Measurements from ENCODE around the gene CRHBP. TPM values are rescaled to one million over a fixed set of nuclear protein-coding genes. Genes with fewer than 3 reads are reported as not detected.
"Not testable (repeated sequence)": the region's sequence is repeated elsewhere in the genome, so short reads cannot be mapped to it uniquely, and the experiment has no call there.

The CRHBP gene
- total RNA-seq, 1 experiment from 2014 or later: 0.60 TPM

- peak; percentile 69 for DNase-seq (ENCODE audit: low read depth)
Observed at GRCh38 chr5:76958991-76959767, 6.3 kb downstream of the CRHBP start.

- peak; percentile 85 for DNase-seq (ENCODE audit: low read depth)
Observed at GRCh38 chr5:76960004-76960625, 7.3 kb downstream of the CRHBP start.

GRCh38 chr5:76964060-76964459 lies 11.2 kb downstream of the CRHBP start:
- DNase-seq (ENCODE audit: low read depth): no peak

GRCh38 chr5:76971511-76971910 lies 18.7 kb downstream of the CRHBP start:
- no peak for DNase-seq (ENCODE audit: low read depth)

- DNase-seq (ENCODE audit: low read depth): no peak
Observed at GRCh38 chr5:76972689-76973088, 19.8 kb downstream of the CRHBP start.

- DNase-seq (ENCODE audit: low read depth): no peak
Observed at GRCh38 chr5:76974785-76975184, 21.9 kb downstream of the CRHBP start.

- DNase-seq (ENCODE audit: low read depth): no peak
Observed at GRCh38 chr5:76978869-76979268, 26.0 kb downstream of the CRHBP start.

GRCh38 chr5:76980518-76981144 lies 27.8 kb downstream of the CRHBP start:
- no peak for DNase-seq (ENCODE audit: low read depth)

GRCh38 chr5:76982450-76982849 lies 29.6 kb downstream of the CRHBP start:
- no peak for DNase-seq (ENCODE audit: low read depth)

- peak; percentile 58 for DNase-seq (ENCODE audit: low read depth)
Observed at GRCh38 chr5:76983468-76983867, 30.6 kb downstream of the CRHBP start.

- no peak for DNase-seq (ENCODE audit: low read depth)
Observed at GRCh38 chr5:76986825-76987526, 34.1 kb downstream of the CRHBP start.

GRCh38 chr5:76990899-76991459 lies 38.1 kb downstream of the CRHBP start:
- no peak for DNase-seq (ENCODE audit: low read depth)

GRCh38 chr5:76993436-76993835 lies 40.6 kb downstream of the CRHBP start:
- not testable (repeated sequence) for DNase-seq (ENCODE audit: low read depth)

- DNase-seq (ENCODE audit: low read depth): no peak
Observed at GRCh38 chr5:76994337-76994736, 41.5 kb downstream of the CRHBP start.

- not testable (repeated sequence) for DNase-seq (ENCODE audit: low read depth)
Observed at GRCh38 chr5:76998251-76998650, 45.4 kb downstream of the CRHBP start.

- DNase-seq (ENCODE audit: low read depth): peak; percentile 87
Observed at GRCh38 chr5:76999451-76999850, 46.6 kb downstream of the CRHBP start.

GRCh38 chr5:77003246-77003645 lies 50.4 kb downstream of the CRHBP start:
- peak; percentile 62 for DNase-seq (ENCODE audit: low read depth)

- DNase-seq (ENCODE audit: low read depth): no peak
Observed at GRCh38 chr5:77006124-77006523, 53.3 kb downstream of the CRHBP start.

- no peak for DNase-seq (ENCODE audit: low read depth)
Observed at GRCh38 chr5:77008413-77008812, 55.6 kb downstream of the CRHBP start.

- no peak for DNase-seq (ENCODE audit: low read depth)
Observed at GRCh38 chr5:77010243-77010642, 57.4 kb downstream of the CRHBP start.

GRCh38 chr5:77011498-77011897 lies 58.7 kb downstream of the CRHBP start:
- no peak for DNase-seq (ENCODE audit: low read depth)

GRCh38 chr5:77012601-77013000 lies 59.8 kb downstream of the CRHBP start:
- no peak for DNase-seq (ENCODE audit: low read depth)

Measured in RPMI7951 (cell line).